Mesodermal cell (in vitro differentiated cells): ENCODE measurements around the gene SPINK4.
A peak's percentile ranks its signal among the peaks of the same experiment; 100 is the strongest.

Experiments
- H3K27ac ChIP-seq: 2 replicates; pipeline ENCODE4 v1.7.0; 2013; ENCODE audit warnings: mild to moderate bottlenecking, low read depth, low read length, moderate library complexity; ENCODE audit not compliant: severe bottlenecking
- H3K36me3 ChIP-seq: 2 replicates; pipeline ENCODE4 v1.7.1; 2013; ENCODE audit warnings: mild to moderate bottlenecking, low read length, moderate library complexity; ENCODE audit not compliant: control insufficient read depth, insufficient read depth
- H3K4me1 ChIP-seq: one replicate; pipeline ENCODE4 v1.7.1; 2013; ENCODE audit warnings: mild to moderate bottlenecking, low read length; ENCODE audit not compliant: insufficient read depth, control insufficient read depth, poor library complexity, severe bottlenecking
- H3K4me3 ChIP-seq: 2 replicates; pipeline ENCODE4 v1.7.0; 2013; ENCODE audit warnings: low read length, control low read depth, mild to moderate bottlenecking; ENCODE audit not compliant: insufficient read depth, poor library complexity, severe bottlenecking; ENCODE audit errors: extremely low read depth
- H3K9me3 ChIP-seq: 2 replicates; pipeline ENCODE4 v1.7.1; 2013; ENCODE audit warnings: mild to moderate bottlenecking, low read length, moderate library complexity; ENCODE audit not compliant: control insufficient read depth
- WGBS, 2 experiments: methylation state at CpG; one replicate each; pipeline ENCODE4 v1.1.5; 2013; ENCODE audit warnings: missing lambda C conversion rate in 2 of 2; ENCODE audit not compliant: insufficient coverage in 2 of 2; 5-methylcytosine and 5-hydroxymethylcytosine counted together

The SPINK4 gene

GRCh38 chr9:33211695-33212393 lies 28.1 kb upstream of the SPINK4 start:
- Histone ChIP-seq H3K4me3 (no peak overlapping the region), H3K4me1 (peaks cover 7% of the 10 kb centered on the region), H3K27ac (peak overlapping the region; percentile 64), H3K36me3 (no peaks in the 10 kb centered on the region), H3K9me3 (no peaks in the 10 kb centered on the region)
- WGBS, 2 experiments = 0 to 70% methylated on average over 1 to 2 of the region's 3 CpGs

- no peak overlapping the region for H3K4me3 ChIP-seq
- H3K36me3 ChIP-seq = no peaks in the 10 kb centered on the region
- no peak overlapping the region for H3K27ac ChIP-seq
- no peaks in the 10 kb centered on the region for H3K4me1 ChIP-seq
- H3K9me3 ChIP-seq = no peaks in the 10 kb centered on the region
- WGBS, 2 experiments = 82 to 97% methylated on average over 7 to 8 of the region's 14 CpGs
Measured at GRCh38 chr9:33220681-33221567, 19.0 kb upstream of the SPINK4 start.

DNA sequence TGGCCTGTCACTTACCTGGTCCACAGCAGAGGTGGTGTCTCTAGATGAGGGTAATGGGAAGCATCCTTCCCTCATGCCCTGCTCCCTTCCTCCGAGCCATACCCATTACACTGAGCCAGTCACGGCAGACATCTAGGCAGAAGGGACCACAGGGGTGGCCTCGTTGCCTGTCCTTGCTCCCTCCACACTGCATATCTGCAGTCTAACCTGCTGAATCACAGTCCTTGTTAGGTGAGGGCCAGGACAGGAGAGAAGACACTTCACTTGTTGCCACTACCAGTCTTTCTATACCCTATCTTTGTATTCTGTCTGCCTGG lies 18.4 kb upstream of the SPINK4 start:
- Histone ChIP-seq H3K36me3 (no peaks in the 10 kb centered on the region), H3K4me3 (no peak overlapping the region), H3K9me3 (no peaks in the 10 kb centered on the region), H3K4me1 (no peaks in the 10 kb centered on the region), H3K27ac (no peak overlapping the region)
- 87 to 95% methylated on average over 2 to 3 of the region's 3 CpGs for WGBS, 2 experiments

DNA sequence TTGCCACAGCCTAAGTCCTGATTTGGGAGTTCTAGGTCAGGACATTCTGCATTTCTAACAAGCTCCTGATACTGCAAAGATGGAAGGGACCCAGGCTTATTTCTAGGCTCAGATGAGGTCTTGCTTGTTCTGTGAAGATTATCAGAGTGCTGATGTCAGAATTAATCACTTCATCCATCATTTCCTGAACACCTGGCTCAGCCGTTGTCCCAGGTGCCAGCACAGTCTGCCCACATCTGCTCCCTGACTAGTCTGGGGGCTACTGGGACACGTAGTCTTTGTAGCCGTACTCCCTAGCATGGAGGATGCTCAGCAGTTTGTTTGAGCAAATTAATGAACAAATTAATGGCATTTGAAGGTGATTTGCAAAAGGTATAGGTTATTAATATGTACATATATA lies 17.9 kb upstream of the SPINK4 start:
- Histone ChIP-seq H3K4me1 (no peaks in the 10 kb centered on the region), H3K27ac (no peak overlapping the region), H3K4me3 (no peak overlapping the region), H3K36me3 (no peaks in the 10 kb centered on the region), H3K9me3 (no peaks in the 10 kb centered on the region)
- 100% methylated on average over 3 of the region's 3 CpGs for WGBS, 2 experiments

DNA sequence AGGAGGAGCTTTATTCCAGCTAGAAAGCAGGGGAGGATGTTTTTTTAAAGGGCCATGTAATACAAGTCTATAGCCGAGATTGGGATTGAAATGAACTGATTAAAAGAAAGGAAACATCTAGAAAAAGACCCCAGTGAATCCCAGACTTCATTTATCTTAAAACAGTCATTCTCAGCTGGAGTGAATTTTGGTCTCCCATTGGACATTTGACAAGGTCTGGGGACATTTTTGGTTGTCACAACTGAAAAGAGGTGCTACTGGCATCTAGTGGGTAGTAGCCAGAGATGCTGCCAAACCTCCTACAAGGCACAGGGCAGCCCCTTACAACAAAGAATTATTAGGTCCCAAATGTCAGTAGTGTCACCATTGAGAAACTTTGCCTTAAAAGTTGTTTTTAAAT lies 16.3 kb upstream of the SPINK4 start:
- Histone ChIP-seq H3K9me3 (no peaks in the 10 kb centered on the region), H3K4me3 (no peak overlapping the region), H3K4me1 (no peaks in the 10 kb centered on the region), H3K27ac (no peak overlapping the region), H3K36me3 (no peaks in the 10 kb centered on the region)
- WGBS, 2 experiments = no CpG with 5 or more reads among the region's 1 CpG

DNA sequence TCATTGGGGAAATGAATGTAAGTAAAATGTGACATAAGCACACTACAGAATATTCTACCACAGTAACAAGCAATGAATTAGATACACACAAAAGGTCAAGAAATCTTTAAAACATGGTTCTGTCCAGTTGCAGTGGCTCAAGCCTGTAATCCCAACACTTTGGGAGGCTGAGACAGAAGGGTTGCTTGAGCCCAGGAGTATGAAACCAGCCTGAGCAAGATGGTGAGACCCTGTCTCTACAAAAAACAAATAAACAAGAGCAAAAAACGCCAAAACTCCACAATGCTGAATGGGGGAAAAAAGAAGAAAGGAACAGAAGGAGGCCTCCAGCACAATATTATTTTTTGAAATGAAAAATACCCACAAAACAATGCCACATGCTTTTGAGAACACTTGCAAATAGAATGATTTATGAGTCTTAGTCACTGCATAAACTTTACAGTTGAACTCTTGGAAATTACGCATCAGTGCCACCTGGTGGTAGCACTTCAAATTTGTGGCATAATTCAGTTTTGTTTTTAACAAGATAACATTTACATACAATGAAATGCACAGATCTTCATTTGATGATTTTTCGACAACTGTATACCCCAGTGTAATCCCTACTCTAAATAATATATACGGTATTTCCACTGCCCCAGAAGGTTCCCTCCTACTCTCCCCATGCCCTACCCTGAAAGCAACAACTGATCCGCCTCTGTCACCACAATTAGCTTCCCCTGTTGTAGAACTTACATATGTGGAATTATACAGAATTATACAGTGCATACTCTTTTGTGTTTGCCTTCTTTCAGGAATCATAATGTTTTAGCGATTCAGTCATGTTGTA lies 14.4 kb upstream of the SPINK4 start:
- H3K4me3 ChIP-seq = no peak overlapping the region
- no peaks in the 10 kb centered on the region for H3K4me1 ChIP-seq
- no peaks in the 10 kb centered on the region for H3K36me3 ChIP-seq
- 0 to 7% methylated on average over 2 to 3 of the region's 6 CpGs for WGBS, 2 experiments
- H3K9me3 ChIP-seq = no peaks in the 10 kb centered on the region
- no peak overlapping the region for H3K27ac ChIP-seq

DNA sequence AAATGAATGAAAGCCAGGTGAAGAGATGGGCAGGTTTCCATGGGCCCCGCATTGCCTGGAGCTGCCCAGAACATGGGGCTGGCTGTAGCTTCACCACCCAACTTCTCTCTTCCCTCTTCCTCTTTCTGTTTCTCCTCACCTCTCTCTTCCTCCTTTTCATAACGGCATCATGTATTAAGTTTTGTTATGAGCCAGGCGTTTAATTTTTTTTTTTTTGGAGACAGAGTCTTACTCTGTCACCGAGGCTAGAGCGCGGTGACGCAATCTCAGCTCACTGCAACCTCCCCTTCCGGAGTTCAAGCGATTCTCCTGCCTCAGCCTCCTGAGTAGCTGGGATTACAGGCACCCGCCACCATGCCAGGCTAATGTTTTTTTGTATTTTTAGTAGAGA lies 13.0 kb upstream of the SPINK4 start:
- WGBS, 2 experiments = 98 to 100% methylated on average over 5 to 7 of the region's 10 CpGs
- no peaks in the 10 kb centered on the region for H3K36me3 ChIP-seq
- no peaks in the 10 kb centered on the region for H3K4me1 ChIP-seq
- no peak overlapping the region for H3K4me3 ChIP-seq
- no peaks in the 10 kb centered on the region for H3K9me3 ChIP-seq
- no peak overlapping the region for H3K27ac ChIP-seq

- no peaks in the 10 kb centered on the region for H3K4me1 ChIP-seq
- H3K4me3 ChIP-seq = no peak overlapping the region
- H3K36me3 ChIP-seq = no peaks in the 10 kb centered on the region
- H3K9me3 ChIP-seq = no peaks in the 10 kb centered on the region
- WGBS, 2 experiments = 77 to 81% methylated on average over 8 of the region's 8 CpGs
- H3K27ac ChIP-seq = no peak overlapping the region
Measured at GRCh38 chr9:33227741-33228140, 12.2 kb upstream of the SPINK4 start.

DNA sequence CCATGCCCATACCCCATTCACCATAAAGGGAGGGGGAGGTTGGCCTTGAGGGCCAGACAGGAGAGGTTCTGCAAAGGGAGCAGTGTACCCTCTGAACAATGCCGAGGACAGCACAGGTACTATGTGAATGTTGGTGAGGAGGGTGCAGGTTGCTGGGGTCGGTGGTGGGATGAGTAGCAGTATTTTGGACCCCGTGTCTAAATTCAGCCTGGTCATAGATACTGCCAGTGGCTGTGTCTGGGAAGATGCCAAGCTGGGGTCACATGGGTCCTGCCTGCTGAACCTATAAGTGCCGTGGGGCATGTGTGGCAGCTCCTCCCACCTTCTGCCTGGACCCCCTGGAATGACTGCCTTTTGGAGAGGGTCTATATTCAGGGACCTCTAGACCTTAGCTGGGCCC lies 11.4 kb upstream of the SPINK4 start:
- no peak overlapping the region for H3K4me3 ChIP-seq
- H3K27ac ChIP-seq = no peak overlapping the region
- 92% methylated on average over 4 of the region's 4 CpGs for WGBS, 2 experiments
- H3K9me3 ChIP-seq = no peaks in the 10 kb centered on the region
- no peaks in the 10 kb centered on the region for H3K36me3 ChIP-seq
- H3K4me1 ChIP-seq = no peaks in the 10 kb centered on the region

- H3K9me3 ChIP-seq = no peaks in the 10 kb centered on the region
- 85 to 87% methylated on average over 4 to 7 of the region's 9 CpGs for WGBS, 2 experiments
Measured at GRCh38 chr9:33229359-33230114, 10.4 kb upstream of the SPINK4 start.

More at GRCh38 chr9:33229359-33230114, 10.4 kb upstream of the SPINK4 start:
- no peak overlapping the region for H3K4me3 ChIP-seq
- H3K27ac ChIP-seq = no peak overlapping the region
- no peaks in the 10 kb centered on the region for H3K4me1 ChIP-seq
- H3K36me3 ChIP-seq = no peaks in the 10 kb centered on the region
